Calu3 (cell line): Measurements from ENCODE around the gene ZMYND12. TPM values are rescaled to one million over a fixed set of nuclear protein-coding genes. Genes with fewer than 3 reads are reported as not detected.

Experiments
- BruUV-seq: library from RNA; stranded (reverse); fragments of 400-500 nt; replicated peaks from 2 replicates; lab custom pipeline; 2021; lab: Mats Ljungman, UMichigan
- CTCF ChIA-PET: fragments of 300-600 bp; sonication (Branson Sonifier 250); formaldehyde crosslinking; loops from one replicate; lab custom pipeline; 2022; ENCODE audit warnings: antibody characterized with exemption; lab: Charles Lee
- DNase-seq: peaks from one replicate; pipeline ENCODE4 v3.0.0; 2022
- H3K27ac Mint-ChIP-seq: one replicate; pipeline ENCODE4 v1.8.0; 2022; ENCODE audit warnings: mixed read lengths; ENCODE audit not compliant: unreplicated experiment
- H3K27me3 Mint-ChIP-seq: one replicate; pipeline ENCODE4 v1.8.0; 2022; ENCODE audit warnings: mixed read lengths; ENCODE audit not compliant: unreplicated experiment
- H3K36me3 Mint-ChIP-seq: one replicate; pipeline ENCODE4 v1.8.0; 2022; ENCODE audit warnings: mild to moderate bottlenecking, moderate library complexity, mixed read lengths; ENCODE audit not compliant: insufficient read depth, unreplicated experiment
- H3K4me1 Mint-ChIP-seq: one replicate; pipeline ENCODE4 v1.8.0; 2022; ENCODE audit warnings: mild to moderate bottlenecking, low read depth, mixed read lengths; ENCODE audit not compliant: unreplicated experiment
- H3K4me3 Mint-ChIP-seq: one replicate; pipeline ENCODE4 v1.8.0; 2022; ENCODE audit warnings: mild to moderate bottlenecking, low read depth, moderate library complexity, mixed read lengths; ENCODE audit not compliant: unreplicated experiment
- H3K9me3 Mint-ChIP-seq: one replicate; pipeline ENCODE4 v1.8.0; 2022; ENCODE audit warnings: low read depth, mixed read lengths; ENCODE audit not compliant: unreplicated experiment
- CTCF ChIP-seq: fragments of 200-600 bp; IDR thresholded peaks from one replicate; pipeline ENCODE4 v1.8.0; 2022; ENCODE audit warnings: antibody characterized with exemption; ENCODE audit not compliant: unreplicated experiment
- intact Hi-C: fragments of 100-400 bp; cut with micrococcal nuclease; formaldehyde crosslinking; loops from one replicate; pipeline ENCODE4 v1.10.0; 2022; ENCODE audit not compliant: unreplicated experiment
- total RNA-seq: library from RNA; stranded (reverse); gene quantifications from 2 replicates; pipeline ENCODE4 v1.2.3, GENCODE V29; 2022

The ZMYND12 gene
- total RNA-seq, 1 experiment from 2014 or later, result 1.1 TPM

- no TSS peak for BruUV-seq
- TF ChIP-seq CTCF, result no peak
- Mint-ChIP-seq H3K4me3 (no peak overlapping the region), H3K4me1 (no peaks in the 10 kb centered on the region), H3K36me3 (no peaks in the 10 kb centered on the region), H3K9me3 (no peaks in the 10 kb centered on the region), H3K27me3 (peaks cover 40% of the 10 kb centered on the region), H3K27ac (no peak overlapping the region)
- DNase-seq, result no peak
- CTCF ChIA-PET, result no interaction called here
- intact Hi-C loops, result no loop called here
Measured at GRCh38 chr1:42417166-42417565, 38.7 kb downstream of the ZMYND12 start.

DNA sequence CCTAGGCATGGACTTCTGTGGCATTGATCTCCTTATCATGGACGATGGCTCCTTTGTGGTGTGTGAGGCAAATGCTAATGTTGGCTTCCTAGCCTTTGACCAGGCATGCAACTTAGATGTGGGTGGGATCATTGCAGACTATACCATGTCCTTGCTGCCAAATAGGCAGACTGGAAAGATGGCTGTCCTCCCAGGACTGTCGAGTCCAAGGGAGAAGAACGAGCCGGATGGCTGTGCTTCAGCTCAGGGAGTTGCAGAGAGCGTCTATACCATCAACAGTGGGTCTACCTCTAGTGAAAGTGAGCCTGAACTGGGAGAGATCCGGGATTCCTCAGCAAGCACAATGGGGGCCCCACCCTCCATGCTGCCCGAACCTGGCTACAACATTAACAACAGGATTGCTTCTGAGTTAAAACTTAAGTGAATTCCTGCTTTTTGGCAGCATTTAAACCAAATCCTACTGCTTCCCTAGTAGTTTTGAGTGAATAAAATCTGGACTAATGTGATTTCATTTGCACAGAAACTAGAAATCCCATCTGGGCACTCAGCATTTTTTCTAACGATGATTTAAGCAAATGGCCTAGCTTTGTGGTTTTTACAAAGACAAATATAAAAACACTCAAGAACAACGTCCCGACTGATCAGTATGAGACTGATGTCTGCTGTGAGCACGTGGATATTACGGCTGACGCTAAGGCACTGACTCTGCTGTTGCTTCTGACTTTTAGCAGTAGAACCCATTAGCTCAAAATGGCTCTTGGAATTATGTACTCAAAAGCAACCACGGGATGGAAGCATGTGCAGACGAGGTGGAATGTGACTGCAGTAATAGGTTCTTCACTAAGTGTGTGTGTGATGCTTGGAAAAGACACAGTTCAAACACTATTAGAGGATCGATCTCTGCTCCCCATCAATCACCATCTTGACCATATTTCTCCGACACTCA lies 41.0 kb downstream of the ZMYND12 start:
- Mint-ChIP-seq H3K9me3 (no peaks in the 10 kb centered on the region), H3K27me3 (peaks cover 32% of the 10 kb centered on the region), H3K4me1 (no peaks in the 10 kb centered on the region), H3K27ac (no peak overlapping the region), H3K4me3 (no peak overlapping the region), H3K36me3 (no peaks in the 10 kb centered on the region)
- BruUV-seq, result no TSS peak
- CTCF ChIA-PET, result no interaction called here
- DNase-seq, result no peak
- intact Hi-C loops, result no loop called here
- TF ChIP-seq CTCF, result no peak

DNA sequence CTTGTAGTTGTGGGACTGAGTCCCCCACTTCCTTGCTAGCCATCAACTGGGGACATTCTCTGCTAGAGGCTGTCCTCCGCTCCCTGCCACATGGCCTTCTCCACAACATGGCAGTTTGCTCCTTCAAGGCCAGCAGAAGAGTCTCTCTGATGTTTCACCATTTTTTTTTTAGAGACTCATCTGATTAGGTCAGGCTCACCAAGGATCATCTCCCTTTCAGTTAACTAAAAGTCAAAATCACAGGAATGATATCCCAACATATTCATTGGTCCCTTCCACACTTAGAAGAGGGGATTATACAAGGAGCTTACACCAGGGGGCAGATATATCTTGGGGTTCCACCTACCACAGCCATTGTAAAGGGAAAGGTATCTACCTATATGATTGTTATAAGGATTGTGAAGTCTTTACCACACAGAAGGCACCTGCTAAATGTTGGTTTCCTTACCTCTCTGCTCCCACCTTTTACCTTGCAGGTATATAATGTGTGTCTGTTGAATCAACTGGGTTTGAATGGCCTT lies 51.9 kb downstream of the ZMYND12 start:
- TF ChIP-seq CTCF, result no peak
- no peak for DNase-seq
- Mint-ChIP-seq H3K27ac (no peak overlapping the region), H3K27me3 (peaks cover 12% of the 10 kb centered on the region), H3K36me3 (no peaks in the 10 kb centered on the region), H3K9me3 (no peaks in the 10 kb centered on the region), H3K4me3 (no peak overlapping the region), H3K4me1 (no peaks in the 10 kb centered on the region)
- no TSS peak for BruUV-seq
- intact Hi-C loops, result no loop called here
- CTCF ChIA-PET, result no interaction called here

GRCh38 chr1:42399315-42400100 lies 56.3 kb downstream of the ZMYND12 start:
- Mint-ChIP-seq H3K9me3 (no peaks in the 10 kb centered on the region), H3K27me3 (no peaks in the 10 kb centered on the region), H3K4me1 (no peaks in the 10 kb centered on the region), H3K36me3 (no peaks in the 10 kb centered on the region), H3K4me3 (no peak overlapping the region), H3K27ac (no peak overlapping the region)
- TF ChIP-seq CTCF, result no peak
- CTCF ChIA-PET, result no interaction called here
- intact Hi-C loops, result no loop called here
- no peak for DNase-seq
- BruUV-seq, result no TSS peak
